Calu3 (cell line): Measurements from ENCODE around the gene TTLL9. TPM values are rescaled to one million over a fixed set of nuclear protein-coding genes. Genes with fewer than 3 reads are reported as not detected.

ENCODE experiments used
- BruUV-seq: library from RNA; stranded (reverse); fragments of 400-500 nt; replicated peaks from 2 replicates; lab custom pipeline; 2021; lab: Mats Ljungman, UMichigan
- CTCF ChIA-PET: fragments of 300-600 bp; sonication (Branson Sonifier 250); formaldehyde crosslinking; loops from one replicate; lab custom pipeline; 2022; ENCODE audit warnings: antibody characterized with exemption; lab: Charles Lee
- DNase-seq: peaks from one replicate; pipeline ENCODE4 v3.0.0; 2022
- H3K27ac Mint-ChIP-seq: one replicate; pipeline ENCODE4 v1.8.0; 2022; ENCODE audit warnings: mixed read lengths; ENCODE audit not compliant: unreplicated experiment
- H3K27me3 Mint-ChIP-seq: one replicate; pipeline ENCODE4 v1.8.0; 2022; ENCODE audit warnings: mixed read lengths; ENCODE audit not compliant: unreplicated experiment
- H3K36me3 Mint-ChIP-seq: one replicate; pipeline ENCODE4 v1.8.0; 2022; ENCODE audit warnings: mild to moderate bottlenecking, moderate library complexity, mixed read lengths; ENCODE audit not compliant: insufficient read depth, unreplicated experiment
- H3K4me1 Mint-ChIP-seq: one replicate; pipeline ENCODE4 v1.8.0; 2022; ENCODE audit warnings: mild to moderate bottlenecking, low read depth, mixed read lengths; ENCODE audit not compliant: unreplicated experiment
- H3K4me3 Mint-ChIP-seq: one replicate; pipeline ENCODE4 v1.8.0; 2022; ENCODE audit warnings: mild to moderate bottlenecking, low read depth, moderate library complexity, mixed read lengths; ENCODE audit not compliant: unreplicated experiment
- H3K9me3 Mint-ChIP-seq: one replicate; pipeline ENCODE4 v1.8.0; 2022; ENCODE audit warnings: low read depth, mixed read lengths; ENCODE audit not compliant: unreplicated experiment
- CTCF ChIP-seq: fragments of 200-600 bp; IDR thresholded peaks from one replicate; pipeline ENCODE4 v1.8.0; 2022; ENCODE audit warnings: antibody characterized with exemption; ENCODE audit not compliant: unreplicated experiment
- intact Hi-C: fragments of 100-400 bp; cut with micrococcal nuclease; formaldehyde crosslinking; loops from one replicate; pipeline ENCODE4 v1.10.0; 2022; ENCODE audit not compliant: unreplicated experiment
- total RNA-seq: library from RNA; stranded (reverse); gene quantifications from 2 replicates; pipeline ENCODE4 v1.2.3, GENCODE V29; 2022

The TTLL9 gene
- total RNA-seq, 1 experiment from 2014 or later = not detected

GRCh38 chr20:31870726-31871617 lies 538 bp downstream of the TTLL9 start:
- no peaks in the 10 kb centered on the region for H3K9me3 Mint-ChIP-seq
- no peaks in the 10 kb centered on the region for H3K27me3 Mint-ChIP-seq
- CTCF ChIA-PET = interaction anchor here (0.9 kb wide), 2 partner anchors 60 to 147 kb away, joined by 3 read pairs; no protein-coding TSS in a partner anchor
- peak overlapping the region; percentile 75 for H3K4me3 Mint-ChIP-seq
- no TSS peak for BruUV-seq
- no peak for DNase-seq
- peaks cover 13% of the 10 kb centered on the region for H3K36me3 Mint-ChIP-seq
- peak overlapping the region; percentile 3 for H3K27ac Mint-ChIP-seq
- peaks cover 10% of the 10 kb centered on the region for H3K4me1 Mint-ChIP-seq
- intact Hi-C loops = no loop called here
- no peak for TF ChIP-seq CTCF

GRCh38 chr20:31871618-31871954 lies 1.2 kb downstream of the TTLL9 start:
- no peak for DNase-seq
- CTCF ChIA-PET = interaction anchor here (0.6 to 0.9 kb wide), 2 partner anchors 44 to 146 kb away, joined by 3 read pairs; no protein-coding TSS in a partner anchor
- Mint-ChIP-seq H3K9me3 (no peaks in the 10 kb centered on the region), H3K27me3 (no peaks in the 10 kb centered on the region), H3K36me3 (peaks cover 13% of the 10 kb centered on the region), H3K4me1 (peaks cover 10% of the 10 kb centered on the region), H3K4me3 (no peak overlapping the region), H3K27ac (no peak overlapping the region)
- intact Hi-C loops = no loop called here
- no peak for TF ChIP-seq CTCF
- no TSS peak for BruUV-seq

- intact Hi-C loops = no loop called here
- Mint-ChIP-seq H3K9me3 (no peaks in the 10 kb centered on the region), H3K4me1 (peaks cover 10% of the 10 kb centered on the region), H3K27me3 (no peaks in the 10 kb centered on the region), H3K36me3 (peaks cover 13% of the 10 kb centered on the region), H3K27ac (no peak overlapping the region), H3K4me3 (no peak overlapping the region)
- TF ChIP-seq CTCF = no peak
- BruUV-seq = no TSS peak
- CTCF ChIA-PET = interaction anchor here (1.0 kb wide), 1 partner anchor 244 kb away, joined by 8 read pairs; no protein-coding TSS in a partner anchor
- no peak for DNase-seq
Measured at GRCh38 chr20:31872406-31872805, 2.0 kb downstream of the TTLL9 start.

GRCh38 chr20:31875671-31876070 lies 5.2 kb downstream of the TTLL9 start:
- H3K4me3 Mint-ChIP-seq = no peak overlapping the region
- CTCF ChIA-PET = no interaction called here
- H3K27me3 Mint-ChIP-seq = peaks cover 7% of the 10 kb centered on the region
- intact Hi-C loops = no loop called here
- peaks cover 19% of the 10 kb centered on the region for H3K36me3 Mint-ChIP-seq
- no peak overlapping the region for H3K27ac Mint-ChIP-seq
- H3K4me1 Mint-ChIP-seq = peaks cover 3% of the 10 kb centered on the region
- no TSS peak for BruUV-seq
- no peak for TF ChIP-seq CTCF
- DNase-seq = no peak
- H3K9me3 Mint-ChIP-seq = no peaks in the 10 kb centered on the region
